GM23248 (cell line): ENCODE data around the gene PRDM1.

Experiments
- EZH2 ChIP-seq: fragments of 200-600 bp; sonication (generic); IDR thresholded peaks from 2 replicates; pipeline ENCODE4 v1.6.1; 2018; ENCODE audit warnings: antibody characterized with exemption, mild to moderate bottlenecking; ENCODE audit not compliant: insufficient read depth, poor library complexity, severe bottlenecking
- EZH2phosphoT487 ChIP-seq: fragments of 200-600 bp; sonication (generic); IDR thresholded peaks from 2 replicates; pipeline ENCODE4 v1.6.1; 2018; ENCODE audit warnings: antibody characterized with exemption, moderate library complexity, mild to moderate bottlenecking, low read depth; ENCODE audit not compliant: insufficient read depth

- TF ChIP-seq EZH2 (no peak), EZH2phosphoT487 (no peak)
Measured at GRCh38 chr6:106149472-106150069, 63.4 kb downstream of the PRDM1 start.
